HepG2 (cell line): ENCODE results near the gene SMIM36. TPM values are rescaled to one million over a fixed set of nuclear protein-coding genes. Genes with fewer than 3 reads are reported as not detected.
A peak's percentile ranks its signal among the peaks of the same experiment; 100 is the strongest.

ENCODE experiments used
- CENPT ChIP-seq: sonication (generic); formaldehyde crosslinking; IDR thresholded peaks from 2 replicates; pipeline ENCODE4 v1.8.0; 2022; ENCODE audit warnings: low read depth, mild to moderate bottlenecking, moderate library complexity, missing genetic modification reagents
- DR1 ChIP-seq: sonication (generic); formaldehyde crosslinking; IDR thresholded peaks from 2 replicates; pipeline ENCODE4 v1.8.0; 2021; ENCODE audit warnings: mild to moderate bottlenecking, missing genetic modification reagents, inconsistent platforms
- EP300 ChIP-seq, 3 experiments: sonication (generic) in 1 of 3; formaldehyde crosslinking in 1 of 3; IDR thresholded peaks; 2 replicates each; pipeline versions ENCODE4 v1.5.1 to v1.6.1; 2011 to 2020; ENCODE audit warnings: low read depth in 2 of 3, low read length in 2 of 3, borderline replicate concordance in 1 of 3, improper control_type of control experiment in 1 of 3, mild to moderate bottlenecking in 1 of 3, missing genetic modification reagents in 1 of 3, moderate library complexity in 1 of 3
- KLF16 ChIP-seq, 2 experiments: sonication (generic) in 1 of 2; formaldehyde crosslinking in 1 of 2; IDR thresholded peaks; 2 replicates each; pipeline versions ENCODE4 v1.6.1 to v1.8.0; 2016 to 2023; ENCODE audit warnings: missing genetic modification reagents in 2 of 2, missing compliant biosample characterization in 1 of 2
- PCBP2 ChIP-seq: fragments of 200-400 bp; formaldehyde crosslinking; optimal IDR thresholded peaks from 2 replicates; pipeline ENCODE3; 2018; ENCODE audit warnings: low read length, low read depth; ENCODE audit not compliant: poor library complexity, severe bottlenecking
- POGZ ChIP-seq: sonication (generic); formaldehyde crosslinking; IDR thresholded peaks from 2 replicates; pipeline ENCODE4 v1.4.0; 2020; ENCODE audit warnings: mild to moderate bottlenecking, missing genetic modification reagents
- POLR2AphosphoS2 ChIP-seq: IDR thresholded peaks from 2 replicates; pipeline ENCODE4 v1.6.1; 2011; ENCODE audit warnings: low read depth, low read length, improper control_type of control experiment
- RCOR2 ChIP-seq: IDR thresholded peaks from 2 replicates; pipeline ENCODE4 v1.6.1; 2016; ENCODE audit warnings: missing biosample characterization, missing genetic modification reagents
- THAP11 ChIP-seq: IDR thresholded peaks from 2 replicates; pipeline ENCODE4 v1.6.1; 2016; ENCODE audit warnings: missing biosample characterization, missing genetic modification reagents
- ZNF205 ChIP-seq: IDR thresholded peaks from 2 replicates; pipeline ENCODE4 v1.6.1; 2018; ENCODE audit warnings: missing biosample characterization, missing genetic modification reagents
- ZNF563 ChIP-seq: sonication (generic); formaldehyde crosslinking; IDR thresholded peaks from 2 replicates; pipeline ENCODE4 v1.8.0; 2022; ENCODE audit warnings: mild to moderate bottlenecking, moderate library complexity, missing genetic modification reagents
- ZNF570 ChIP-seq: sonication (generic); formaldehyde crosslinking; IDR thresholded peaks from 2 replicates; pipeline ENCODE4 v1.4.0; 2020; ENCODE audit warnings: mild to moderate bottlenecking, missing genetic modification reagents, borderline replicate concordance
- ZNF674 ChIP-seq: sonication (generic); formaldehyde crosslinking; IDR thresholded peaks from 2 replicates; pipeline ENCODE4 v1.5.0; 2020; ENCODE audit warnings: low read depth, mild to moderate bottlenecking, missing genetic modification reagents
- ZSCAN29 ChIP-seq: sonication (generic); formaldehyde crosslinking; conservative IDR thresholded peaks from 2 replicates; pipeline ENCODE4 v1.4.0; 2020; ENCODE audit warnings: mild to moderate bottlenecking, missing genetic modification reagents
- ZSCAN9 ChIP-seq: IDR thresholded peaks from 2 replicates; pipeline ENCODE4 v1.6.1; 2016; ENCODE audit warnings: borderline replicate concordance
- ZZZ3 ChIP-seq: sonication (generic); formaldehyde crosslinking; IDR thresholded peaks from 2 replicates; pipeline ENCODE4 v1.4.0; 2020; ENCODE audit warnings: missing genetic modification reagents, mild to moderate bottlenecking, borderline replicate concordance
- polyA plus RNA-seq, 8 experiments: library from polyadenylated mRNA; depleted of rRNA in 3 of 8; stranded (reverse) in 7 of 8; unstranded in 1 of 8; fragments of >200 nt; fragmentation: Illumina TruSeq in 4 of 8; extraction: Trizol in 4 of 8; gene quantifications; 2 replicates each; pipeline versions ENCODE4 v1.2.1 to v1.2.3, GENCODE V29; 2011 to 2016; ENCODE audit warnings: low read depth in 4 of 8, missing spikeins in 1 of 8, mixed read lengths in 1 of 8; ENCODE audit not compliant: insufficient read depth in 1 of 8
- total RNA-seq, 5 experiments: library from RNA; depleted of rRNA; stranded (reverse); fragments of >200 nt; fragmentation: Illumina TruSeq; extraction: Trizol; gene quantifications; 2 replicates each; pipeline ENCODE4 v1.2.3, GENCODE V29; 2016; ENCODE audit warnings: low read depth in 1 of 5
- TF ChIP-seq, protein P1 (sequence below): IDR thresholded peaks from 2 replicates; pipeline ENCODE4 v1.6.1; 2018; ENCODE audit warnings: missing genetic modification reagents
- TF ChIP-seq, protein P2 (sequence below): IDR thresholded peaks from 2 replicates; pipeline ENCODE4 v1.6.1; 2016; ENCODE audit warnings: low read depth
- TF ChIP-seq, protein P3 (sequence below): sonication (generic); formaldehyde crosslinking; IDR thresholded peaks from 2 replicates; pipeline ENCODE4 v1.4.0; 2020; ENCODE audit warnings: missing genetic modification reagents
- TF ChIP-seq, protein P4 (sequence below): sonication (generic); formaldehyde crosslinking; IDR thresholded peaks from 2 replicates; pipeline ENCODE4 v1.4.0; 2020; ENCODE audit warnings: missing genetic modification reagents
- TF ChIP-seq, protein P5 (sequence below): sonication (generic); formaldehyde crosslinking; IDR thresholded peaks from 2 replicates; pipeline ENCODE4 v1.8.0; 2022; ENCODE audit warnings: low read depth, missing genetic modification reagents

SMIM36 gene
- total and polyA plus RNA-seq, 2 of the 13 experiments (the other 11 are each of a cell fraction or from before 2014, with no cell fraction given) = not detected

DNA sequence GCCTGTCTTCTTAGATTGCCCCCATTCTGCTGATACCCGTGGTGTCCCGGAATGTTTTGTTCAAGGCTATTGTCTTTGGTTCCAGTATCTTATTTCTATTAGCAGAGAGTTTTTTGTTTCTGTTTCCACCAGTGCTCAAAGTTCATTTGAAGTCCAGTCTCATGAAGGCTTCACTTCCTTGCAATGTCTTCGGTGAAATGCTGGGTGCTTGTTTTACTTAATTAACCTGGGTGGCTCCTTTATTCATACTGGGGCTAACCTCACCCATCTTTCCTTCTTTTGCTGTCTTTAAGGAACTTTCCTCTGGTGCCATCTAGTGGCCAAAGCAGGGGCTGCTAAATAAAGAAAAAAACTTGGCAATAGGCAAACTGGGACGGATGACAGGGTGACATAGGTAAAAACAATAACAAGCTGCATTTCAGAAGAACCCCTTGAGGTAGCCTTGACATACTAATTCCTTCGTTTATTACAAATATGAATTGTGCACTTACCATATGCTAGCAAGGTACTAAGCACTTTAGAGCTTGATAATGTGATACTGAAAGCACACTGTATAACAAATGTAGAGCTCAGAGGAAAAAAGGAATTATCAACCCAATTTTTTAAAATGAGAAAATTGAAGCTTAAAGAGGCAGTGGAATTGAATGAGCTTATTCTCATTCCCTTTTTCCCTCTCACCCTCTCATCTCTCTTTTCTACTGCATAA, 2.8 kb upstream of the SMIM36 start (continued):
- TF ChIP-seq, protein P1, sequence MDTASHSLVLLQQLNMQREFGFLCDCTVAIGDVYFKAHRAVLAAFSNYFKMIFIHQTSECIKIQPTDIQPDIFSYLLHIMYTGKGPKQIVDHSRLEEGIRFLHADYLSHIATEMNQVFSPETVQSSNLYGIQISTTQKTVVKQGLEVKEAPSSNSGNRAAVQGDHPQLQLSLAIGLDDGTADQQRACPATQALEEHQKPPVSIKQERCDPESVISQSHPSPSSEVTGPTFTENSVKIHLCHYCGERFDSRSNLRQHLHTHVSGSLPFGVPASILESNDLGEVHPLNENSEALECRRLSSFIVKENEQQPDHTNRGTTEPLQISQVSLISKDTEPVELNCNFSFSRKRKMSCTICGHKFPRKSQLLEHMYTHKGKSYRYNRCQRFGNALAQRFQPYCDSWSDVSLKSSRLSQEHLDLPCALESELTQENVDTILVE (CRISPR knock-in tag) = peak; percentile 59; the same call in 1 of the 2 replicates
- TF ChIP-seq, protein P2, sequence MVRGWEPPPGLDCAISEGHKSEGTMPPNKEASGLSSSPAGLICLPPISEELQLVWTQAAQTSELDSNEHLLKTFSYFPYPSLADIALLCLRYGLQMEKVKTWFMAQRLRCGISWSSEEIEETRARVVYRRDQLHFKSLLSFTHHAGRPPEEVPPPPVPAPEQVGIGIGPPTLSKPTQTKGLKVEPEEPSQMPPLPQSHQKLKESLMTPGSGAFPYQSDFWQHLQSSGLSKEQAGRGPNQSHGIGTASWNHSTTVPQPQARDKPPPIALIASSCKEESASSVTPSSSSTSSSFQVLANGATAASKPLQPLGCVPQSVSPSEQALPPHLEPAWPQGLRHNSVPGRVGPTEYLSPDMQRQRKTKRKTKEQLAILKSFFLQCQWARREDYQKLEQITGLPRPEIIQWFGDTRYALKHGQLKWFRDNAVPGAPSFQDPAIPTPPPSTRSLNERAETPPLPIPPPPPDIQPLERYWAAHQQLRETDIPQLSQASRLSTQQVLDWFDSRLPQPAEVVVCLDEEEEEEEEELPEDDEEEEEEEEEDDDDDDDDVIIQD (CRISPR knock-in tag) = peak; percentile 31; the same call in 1 of the 2 replicates
- TF ChIP-seq, protein P3, sequence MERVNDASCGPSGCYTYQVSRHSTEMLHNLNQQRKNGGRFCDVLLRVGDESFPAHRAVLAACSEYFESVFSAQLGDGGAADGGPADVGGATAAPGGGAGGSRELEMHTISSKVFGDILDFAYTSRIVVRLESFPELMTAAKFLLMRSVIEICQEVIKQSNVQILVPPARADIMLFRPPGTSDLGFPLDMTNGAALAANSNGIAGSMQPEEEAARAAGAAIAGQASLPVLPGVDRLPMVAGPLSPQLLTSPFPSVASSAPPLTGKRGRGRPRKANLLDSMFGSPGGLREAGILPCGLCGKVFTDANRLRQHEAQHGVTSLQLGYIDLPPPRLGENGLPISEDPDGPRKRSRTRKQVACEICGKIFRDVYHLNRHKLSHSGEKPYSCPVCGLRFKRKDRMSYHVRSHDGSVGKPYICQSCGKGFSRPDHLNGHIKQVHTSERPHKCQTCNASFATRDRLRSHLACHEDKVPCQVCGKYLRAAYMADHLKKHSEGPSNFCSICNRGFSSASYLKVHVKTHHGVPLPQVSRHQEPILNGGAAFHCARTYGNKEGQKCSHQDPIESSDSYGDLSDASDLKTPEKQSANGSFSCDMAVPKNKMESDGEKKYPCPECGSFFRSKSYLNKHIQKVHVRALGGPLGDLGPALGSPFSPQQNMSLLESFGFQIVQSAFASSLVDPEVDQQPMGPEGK (CRISPR knock-in tag) = 0 out of 2 replicates have a peak, but pooled peaks have one; percentile 14
- TF ChIP-seq CENPT (CRISPR knock-in tag) (no peak), KLF16 (CRISPR knock-in tag; IDR thresholded peaks at IDR 0.05) (peak in 1 of 2 experiments; percentile 54; a peak in 1 of 4 replicates), ZNF674 (CRISPR knock-in tag) (0 out of 2 replicates have a peak, but pooled peaks have one; percentile 37), ZNF205 (CRISPR knock-in tag) (peak; percentile 40; the same call in 1 of the 2 replicates), ZZZ3 (no peak), ZNF563 (CRISPR knock-in tag) (no peak), ZSCAN9 (0 out of 2 replicates have a peak, but pooled peaks have one; percentile 59), ZSCAN29 (no peak), POLR2AphosphoS2 (no peak), EP300 (IDR thresholded peaks at IDR 0.05; ENCODE audit: low read depth in 2 of 2, low read length in 2 of 2) (0 out of 4 replicates have a peak, but pooled peaks of 1 of the 2 experiments have one; percentile 12), EP300 (CRISPR knock-in tag; IDR thresholded peaks at IDR 0.05; ENCODE audit: borderline replicate concordance) (no peak), DR1 (CRISPR knock-in tag) (no peak), RCOR2 (peak; percentile 43; the same call in 1 of the 2 replicates), THAP11 (peak; percentile 35; the same call in 1 of the 2 replicates), PCBP2 (no peak), POGZ (CRISPR knock-in tag) (no peak), ZNF570 (CRISPR knock-in tag) (no peak)
- TF ChIP-seq, protein P4, sequence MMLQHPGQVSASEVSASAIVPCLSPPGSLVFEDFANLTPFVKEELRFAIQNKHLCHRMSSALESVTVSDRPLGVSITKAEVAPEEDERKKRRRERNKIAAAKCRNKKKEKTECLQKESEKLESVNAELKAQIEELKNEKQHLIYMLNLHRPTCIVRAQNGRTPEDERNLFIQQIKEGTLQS (CRISPR knock-in tag) = no peak
- TF ChIP-seq, protein P5, sequence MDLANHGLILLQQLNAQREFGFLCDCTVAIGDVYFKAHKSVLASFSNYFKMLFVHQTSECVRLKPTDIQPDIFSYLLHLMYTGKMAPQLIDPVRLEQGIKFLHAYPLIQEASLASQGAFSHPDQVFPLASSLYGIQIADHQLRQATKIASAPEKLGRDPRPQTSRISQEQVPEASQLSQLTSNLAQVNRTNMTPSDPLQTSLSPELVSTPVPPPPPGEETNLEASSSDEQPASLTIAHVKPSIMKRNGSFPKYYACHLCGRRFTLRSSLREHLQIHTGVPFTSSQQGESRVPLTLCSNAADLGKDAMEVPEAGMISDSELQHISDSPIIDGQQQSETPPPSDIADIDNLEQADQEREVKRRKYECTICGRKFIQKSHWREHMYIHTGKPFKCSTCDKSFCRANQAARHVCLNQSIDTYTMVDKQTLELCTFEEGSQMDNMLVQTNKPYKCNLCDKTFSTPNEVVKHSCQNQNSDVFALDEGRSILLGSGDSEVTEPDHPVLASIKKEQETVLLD (CRISPR knock-in tag) = no peak
